Ovary (tissue), 3 donors: ENCODE results near the gene CHGA.

Experiments used
- CTCF ChIP-seq, 3 donors: fragments of 450-650 bp in 2 of 3; fragments of 200-600 bp in 1 of 3; IDR thresholded peaks; one replicate each; pipeline versions ENCODE4 v1.5.1 to v1.8.0; 2016 to 2022; ENCODE audit warnings: antibody characterized with exemption in 3 of 3, mild to moderate bottlenecking in 1 of 3
- EP300 ChIP-seq: sonication (generic); formaldehyde crosslinking; IDR thresholded peaks from one replicate; pipeline ENCODE4 v1.6.1; 2017; ENCODE audit warnings: antibody characterized with exemption
- POLR2A ChIP-seq: fragments of 450-650 bp; IDR thresholded peaks from one replicate; pipeline ENCODE4 v1.6.1; 2017; ENCODE audit warnings: antibody characterized with exemption, mild to moderate bottlenecking, moderate library complexity
- donor health status: DM: no; HTN: no; CAD: no.

- TF ChIP-seq CTCF (IDR thresholded peaks at IDR 0.05) (no peak), POLR2A (no peak), EP300 (no peak)
These were observed 42.6 kb upstream of the CHGA start for GRCh38 chr14:92880351-92880750.
